Trophoblast cell (in vitro differentiated cells and primary cell): ENCODE results near the gene P2RY11. TPM values are rescaled to one million over a fixed set of nuclear protein-coding genes. Genes with fewer than 3 reads are reported as not detected.

ENCODE experiments used
- DNase-seq, 2 donors: peaks; one replicate each; pipeline ENCODE4 v3.0.0-alpha.2; 2016
- H2AFZ ChIP-seq: 2 replicates; pipeline ENCODE4 v1.6.1; 2013; ENCODE audit warnings: low read length, moderate library complexity, mild to moderate bottlenecking; ENCODE audit not compliant: insufficient read depth, poor library complexity
- H2AK5ac ChIP-seq: 2 replicates; pipeline ENCODE4 v1.6.1; 2013; ENCODE audit warnings: mild to moderate bottlenecking, low read length
- H2BK120ac ChIP-seq: 2 replicates; pipeline ENCODE4 v1.6.1; 2013; ENCODE audit warnings: low read length, mild to moderate bottlenecking, moderate library complexity; ENCODE audit not compliant: insufficient read depth, poor library complexity
- H2BK12ac ChIP-seq: 2 replicates; pipeline ENCODE4 v1.6.1; 2013; ENCODE audit warnings: mild to moderate bottlenecking, low read length, moderate library complexity
- H2BK5ac ChIP-seq: 2 replicates; pipeline ENCODE4 v1.6.1; 2013; ENCODE audit warnings: low read length, low read depth, moderate library complexity, mild to moderate bottlenecking; ENCODE audit not compliant: poor library complexity
- H3K14ac ChIP-seq: 2 replicates; pipeline ENCODE4 v1.6.1; 2013; ENCODE audit warnings: mild to moderate bottlenecking, low read length
- H3K18ac ChIP-seq: 2 replicates; pipeline ENCODE4 v1.6.1; 2013; ENCODE audit warnings: mild to moderate bottlenecking, low read length
- H3K23ac ChIP-seq: 2 replicates; pipeline ENCODE4 v1.6.1; 2013; ENCODE audit warnings: low read length
- H3K27ac ChIP-seq: 2 replicates; pipeline ENCODE4 v1.5.1; 2013; ENCODE audit warnings: low read depth, mild to moderate bottlenecking, inconsistent platforms, low read length, moderate library complexity
- H3K27me3 ChIP-seq: 2 replicates; pipeline ENCODE4 v1.6.1; 2013; ENCODE audit warnings: inconsistent platforms, mild to moderate bottlenecking, low read length, moderate library complexity; ENCODE audit not compliant: insufficient read depth
- H3K36me3 ChIP-seq, 2 experiments: 1 replicate in 1 of 2; 2 replicates in 1 of 2; pipeline ENCODE4 v1.6.1; 2013; ENCODE audit warnings: low read length in 2 of 2, mild to moderate bottlenecking in 2 of 2, moderate library complexity in 1 of 2; ENCODE audit not compliant: insufficient read depth in 2 of 2, control insufficient read depth in 1 of 2
- H3K4ac ChIP-seq: 2 replicates; pipeline ENCODE4 v1.6.1; 2013; ENCODE audit warnings: low read depth, mild to moderate bottlenecking, low read length, moderate library complexity
- H3K4me1 ChIP-seq, 2 experiments: 1 replicate in 1 of 2; 2 replicates in 1 of 2; pipeline ENCODE4 v1.6.1; 2013; ENCODE audit warnings: low read length in 2 of 2, mild to moderate bottlenecking in 2 of 2, moderate library complexity in 1 of 2; ENCODE audit not compliant: insufficient read depth in 2 of 2, control insufficient read depth in 1 of 2
- H3K4me2 ChIP-seq: 2 replicates; pipeline ENCODE4 v1.6.1; 2013; ENCODE audit warnings: inconsistent platforms, mild to moderate bottlenecking, low read length, moderate library complexity
- H3K4me3 ChIP-seq: 2 replicates; pipeline ENCODE4 v1.5.1; 2013; ENCODE audit warnings: mild to moderate bottlenecking, low read depth, low read length, inconsistent platforms
- H3K79me1 ChIP-seq: one replicate; pipeline ENCODE4 v1.6.1; 2013; ENCODE audit warnings: low read length
- H3K79me2 ChIP-seq: 2 replicates; pipeline ENCODE4 v1.6.1; 2013; ENCODE audit warnings: low read length, mild to moderate bottlenecking; ENCODE audit not compliant: control insufficient read depth, insufficient read depth, poor library complexity
- H3K9ac ChIP-seq: 2 replicates; pipeline ENCODE4 v1.6.1; 2013; ENCODE audit warnings: mild to moderate bottlenecking, low read length
- H3K9me3 ChIP-seq: 2 replicates; pipeline ENCODE4 v1.6.1; 2013; ENCODE audit warnings: low read depth, mild to moderate bottlenecking, control low read depth, inconsistent platforms, low read length; ENCODE audit not compliant: insufficient read depth
- H4K12ac ChIP-seq: 2 replicates; pipeline ENCODE4 v1.6.1; 2013; ENCODE audit warnings: low read depth, mild to moderate bottlenecking, low read length, moderate library complexity
- H4K8ac ChIP-seq: 2 replicates; pipeline ENCODE4 v1.6.1; 2013; ENCODE audit warnings: low read depth, mild to moderate bottlenecking, low read length, moderate library complexity
- H4K91ac ChIP-seq: one replicate; pipeline ENCODE4 v1.6.1; 2013; ENCODE audit warnings: low read depth, mild to moderate bottlenecking, low read length, moderate library complexity
- whole genome bisulfite sequencing: extraction: QIAGEN DNeasy Blood & Tissue Kit; methylation state at CpG from one replicate; pipeline ENCODE4 v1.1.7; 2013; ENCODE audit warnings: missing lambda C conversion rate; ENCODE audit not compliant: insufficient read length, insufficient coverage; ENCODE audit errors: extremely low coverage; 5-methylcytosine and 5-hydroxymethylcytosine counted together
- polyA plus RNA-seq: library from polyadenylated mRNA; stranded (reverse); fragments of 200-250 nt; gene quantifications from 2 replicates; pipeline ENCODE4 v1.2.3, GENCODE V29; 2013

Gene P2RY11
- 4.1 and 4.5 TPM in 2 replicates for polyA plus RNA-seq

GRCh38 chr19:10111405-10111811 lies at the start of gene P2RY11:
P2RY11 (plus strand) TSS chr19:10111693; CDS start chr19:10111722, 29 bp downstream.
- Histone ChIP-seq H4K91ac (no peak within 1 kb of the TSS), H3K27ac (no peak within 1 kb of the TSS), H3K4ac (no peak within 1 kb of the TSS), H3K27me3 (no peaks in the 10 kb centered on the region), H2BK5ac (no peak within 1 kb of the TSS), H3K4me2 (no peak within 1 kb of the TSS), H2BK120ac (no peak within 1 kb of the TSS), H4K8ac (no peak within 1 kb of the TSS), H3K4me1 (peaks cover 0 to 9% of the 10 kb centered on the region in 2 experiments), H3K79me1 (peaks cover under 1% of the 10 kb centered on the region), H4K12ac (no peak within 1 kb of the TSS), H3K79me2 (peaks cover 7% of the 10 kb centered on the region), H2BK12ac (no peak within 1 kb of the TSS), H3K36me3 (peaks cover 56 to 70% of the 10 kb centered on the region in 2 experiments), H3K14ac (no peak within 1 kb of the TSS), H3K9ac (no peak within 1 kb of the TSS), H2AK5ac (no peak within 1 kb of the TSS), H3K4me3 (no peak within 1 kb of the TSS), H2AFZ (no peak within 1 kb of the TSS), H3K18ac (no peak within 1 kb of the TSS), H3K23ac (no peak within 1 kb of the TSS), H3K9me3 (no peaks in the 10 kb centered on the region)
- WGBS: no CpG with 5 or more reads among the region's 8 CpGs
- no peak for DNase-seq

GRCh38 chr19:10061717-10062310 lies 49.7 kb upstream of the P2RY11 start:
- Histone ChIP-seq H3K79me1 (no peaks in the 10 kb centered on the region), H3K23ac (no peak overlapping the region), H3K27me3 (no peaks in the 10 kb centered on the region), H3K27ac (no peak overlapping the region), H3K4me2 (no peak overlapping the region), H2AK5ac (no peak overlapping the region), H3K36me3 (no peaks in the 10 kb centered on the region), H3K4ac (no peak overlapping the region), H3K79me2 (no peaks in the 10 kb centered on the region), H4K8ac (no peak overlapping the region), H4K91ac (no peak overlapping the region), H3K9ac (no peak overlapping the region), H4K12ac (no peak overlapping the region), H2BK5ac (no peak overlapping the region), H2AFZ (no peak overlapping the region), H3K9me3 (no peaks in the 10 kb centered on the region), H2BK12ac (no peak overlapping the region), H3K4me1 (no peaks in the 10 kb centered on the region), H3K4me3 (no peak overlapping the region), H3K18ac (no peak overlapping the region), H2BK120ac (no peak overlapping the region), H3K14ac (no peak overlapping the region)
- no CpG with 5 or more reads among the region's 21 CpGs for WGBS
- DNase-seq: no peak

GRCh38 chr19:10068205-10068604 lies 43.3 kb upstream of the P2RY11 start:
- Histone ChIP-seq H2BK120ac (no peak overlapping the region), H3K27ac (no peak overlapping the region), H3K9ac (no peak overlapping the region), H4K91ac (no peak overlapping the region), H2AK5ac (no peak overlapping the region), H3K9me3 (peaks cover 3% of the 10 kb centered on the region), H3K4ac (no peak overlapping the region), H3K4me1 (no peaks in the 10 kb centered on the region), H4K12ac (no peak overlapping the region), H3K23ac (no peak overlapping the region), H3K4me3 (no peak overlapping the region), H3K18ac (no peak overlapping the region), H2BK12ac (no peak overlapping the region), H4K8ac (no peak overlapping the region), H3K36me3 (no peaks in the 10 kb centered on the region), H3K79me2 (no peaks in the 10 kb centered on the region), H3K79me1 (no peaks in the 10 kb centered on the region), H2BK5ac (no peak overlapping the region), H2AFZ (no peak overlapping the region), H3K27me3 (no peaks in the 10 kb centered on the region), H3K4me2 (no peak overlapping the region), H3K14ac (no peak overlapping the region)
- no peak for DNase-seq
- no CpG with 5 or more reads among the region's 4 CpGs for WGBS

GRCh38 chr19:10069046-10069445 lies 42.4 kb upstream of the P2RY11 start:
- Histone ChIP-seq H3K27ac (no peak overlapping the region), H4K12ac (no peak overlapping the region), H3K27me3 (no peaks in the 10 kb centered on the region), H2BK120ac (no peak overlapping the region), H4K91ac (no peak overlapping the region), H2AFZ (no peak overlapping the region), H3K14ac (no peak overlapping the region), H2AK5ac (no peak overlapping the region), H3K4me2 (no peak overlapping the region), H3K9ac (no peak overlapping the region), H3K23ac (no peak overlapping the region), H2BK5ac (no peak overlapping the region), H3K18ac (no peak overlapping the region), H3K4me1 (no peaks in the 10 kb centered on the region), H2BK12ac (no peak overlapping the region), H3K79me1 (no peaks in the 10 kb centered on the region), H4K8ac (no peak overlapping the region), H3K4me3 (no peak overlapping the region), H3K4ac (no peak overlapping the region), H3K79me2 (no peaks in the 10 kb centered on the region), H3K36me3 (no peaks in the 10 kb centered on the region), H3K9me3 (peaks cover 9% of the 10 kb centered on the region)
- no CpG with 5 or more reads among the region's 6 CpGs for WGBS
- no peak for DNase-seq
